Measurements from ENCODE around the gene MDM2.

- TF ChIP-seq CTCF (IDR thresholded peaks at IDR 0.05; ENCODE audit: low read length) (no peak), EZH2phosphoT487 (IDR thresholded peaks at IDR 0.05; ENCODE audit: low read length) (no peak), EZH2 (optimal IDR thresholded peaks at IDR 0.05; ENCODE audit: low read depth, low read length) (no peak)
Observed at GRCh38 chr12:68867606-68868005, 59.6 kb downstream of the MDM2 start.
